ENCODE results near the gene DHX29. TPM values are rescaled to one million over a fixed set of nuclear protein-coding genes. Genes with fewer than 3 reads are reported as not detected.

Gene DHX29
- total RNA-seq, 1 experiment from 2014 or later = 38.7 TPM

GRCh38 chr5:55303238-55303690 lies 4.2 kb downstream of the DHX29 start:
- peak in 1 of 2 experiments; percentile 25 for DNase-seq (ENCODE audit: low read depth in 1 of 2, low spot score in 2 of 2)
- peaks cover 33% of the 10 kb centered on the region for H3K36me3 ChIP-seq
- no peak overlapping the region for H3K4me3 ChIP-seq
- no peak overlapping the region for H3K27ac ChIP-seq
- H3K9me3 ChIP-seq (replicated peaks) = peaks cover 2% of the 10 kb centered on the region; the same call in 1 of the 2 replicates
- H3K4me1 ChIP-seq (replicated peaks) = peaks cover 19% of the 10 kb centered on the region
- no peaks in the 10 kb centered on the region for H3K27me3 ChIP-seq (replicated peaks)

GRCh38 chr5:55300890-55301289 lies 6.6 kb downstream of the DHX29 start:
- Histone ChIP-seq H3K4me3 (no peak overlapping the region), H3K4me1 (replicated peaks) (peaks cover 12% of the 10 kb centered on the region)
- no peak for DNase-seq (ENCODE audit: low read depth in 1 of 2, low spot score in 2 of 2)

DNA sequence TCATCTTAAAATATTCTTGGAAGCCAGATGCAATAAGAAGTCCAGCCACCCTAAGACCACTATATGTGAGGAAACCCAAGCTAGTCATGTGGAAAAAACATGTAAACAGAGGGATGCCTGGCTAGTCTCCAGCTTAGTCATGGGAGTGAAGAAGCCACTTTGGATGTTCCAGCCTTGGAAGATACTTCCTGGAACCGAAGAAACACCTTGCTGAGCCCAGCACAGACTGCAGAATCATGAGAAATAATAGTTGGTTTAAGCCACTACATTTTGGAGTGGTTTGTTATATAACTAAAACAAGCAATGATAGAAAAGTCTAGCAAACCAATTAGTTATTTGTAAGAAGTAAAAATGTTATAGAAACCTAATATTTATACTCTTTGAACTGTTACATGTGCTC lies 12.6 kb downstream of the DHX29 start:
- Histone ChIP-seq H3K36me3 (peaks cover 66% of the 10 kb centered on the region), H3K27me3 (replicated peaks) (no peaks in the 10 kb centered on the region), H3K4me1 (replicated peaks) (no peaks in the 10 kb centered on the region), H3K27ac (no peak overlapping the region), H3K9me3 (replicated peaks) (no peaks in the 10 kb centered on the region), H3K4me3 (no peak overlapping the region)
- no peak for DNase-seq (ENCODE audit: low read depth in 1 of 2, low spot score in 2 of 2)

More at GRCh38 chr5:55300890-55301289, 6.6 kb downstream of the DHX29 start:
- peaks cover 35% of the 10 kb centered on the region for H3K36me3 ChIP-seq
- H3K27ac ChIP-seq = no peak overlapping the region
- H3K9me3 ChIP-seq (replicated peaks) = peaks cover 2% of the 10 kb centered on the region; the same call in 1 of the 2 replicates
- no peaks in the 10 kb centered on the region for H3K27me3 ChIP-seq (replicated peaks)

DNA sequence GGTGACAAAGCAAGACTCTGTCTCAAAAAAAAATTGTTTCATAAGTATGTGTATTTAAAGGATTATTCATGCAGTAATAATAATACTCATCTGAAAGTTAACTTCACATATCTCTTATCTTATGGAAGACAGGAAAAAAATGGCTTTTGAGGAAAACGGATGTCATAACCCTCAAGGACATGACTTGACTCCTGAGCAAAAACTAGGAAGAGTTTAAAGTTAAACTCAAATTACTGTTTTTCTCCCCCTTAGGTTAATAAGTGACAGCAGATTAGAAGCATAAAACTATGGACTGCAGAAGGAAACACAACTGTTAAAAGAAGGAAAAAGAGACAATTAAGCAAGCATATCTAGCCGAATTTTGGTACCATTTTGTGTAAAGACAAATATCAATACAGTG lies 16.5 kb downstream of the DHX29 start:
- peaks cover 77% of the 10 kb centered on the region for H3K36me3 ChIP-seq

GRCh38 chr5:55289808-55290207 lies 17.7 kb downstream of the DHX29 start:
- no peak for DNase-seq (ENCODE audit: low read depth in 1 of 2, low spot score in 2 of 2)
- Histone ChIP-seq H3K27ac (no peak overlapping the region), H3K4me1 (replicated peaks) (no peaks in the 10 kb centered on the region), H3K36me3 (peaks cover 75% of the 10 kb centered on the region), H3K4me3 (no peak overlapping the region), H3K9me3 (replicated peaks) (no peaks in the 10 kb centered on the region), H3K27me3 (replicated peaks) (no peaks in the 10 kb centered on the region)

More for the DNA sequence above, 16.5 kb downstream of the DHX29 start:
- Histone ChIP-seq H3K27ac (no peak overlapping the region), H3K4me3 (no peak overlapping the region), H3K4me1 (replicated peaks) (no peaks in the 10 kb centered on the region), H3K27me3 (replicated peaks) (no peaks in the 10 kb centered on the region), H3K9me3 (replicated peaks) (no peaks in the 10 kb centered on the region)
- DNase-seq (ENCODE audit: low read depth in 1 of 2, low spot score in 2 of 2) = no peak

- Histone ChIP-seq H3K4me3 (no peak overlapping the region), H3K9me3 (replicated peaks) (no peaks in the 10 kb centered on the region), H3K36me3 (peaks cover 72% of the 10 kb centered on the region), H3K27ac (no peak overlapping the region), H3K4me1 (replicated peaks) (no peaks in the 10 kb centered on the region), H3K27me3 (replicated peaks) (no peaks in the 10 kb centered on the region)
- DNase-seq (ENCODE audit: low read depth in 1 of 2, low spot score in 2 of 2) = no peak
Observed at GRCh38 chr5:55286411-55286933, 21.0 kb downstream of the DHX29 start.

- no peaks in the 10 kb centered on the region for H3K27me3 ChIP-seq (replicated peaks)
- no peak for DNase-seq (ENCODE audit: low read depth in 1 of 2, low spot score in 2 of 2)
- peaks cover 80% of the 10 kb centered on the region for H3K36me3 ChIP-seq
- no peak overlapping the region for H3K27ac ChIP-seq
- H3K9me3 ChIP-seq (replicated peaks) = no peaks in the 10 kb centered on the region
- H3K4me3 ChIP-seq = no peak overlapping the region
- H3K4me1 ChIP-seq (replicated peaks) = no peaks in the 10 kb centered on the region; the same call in 1 of the 2 replicates
Observed at GRCh38 chr5:55278778-55279177, 28.7 kb downstream of the DHX29 start.

DNA sequence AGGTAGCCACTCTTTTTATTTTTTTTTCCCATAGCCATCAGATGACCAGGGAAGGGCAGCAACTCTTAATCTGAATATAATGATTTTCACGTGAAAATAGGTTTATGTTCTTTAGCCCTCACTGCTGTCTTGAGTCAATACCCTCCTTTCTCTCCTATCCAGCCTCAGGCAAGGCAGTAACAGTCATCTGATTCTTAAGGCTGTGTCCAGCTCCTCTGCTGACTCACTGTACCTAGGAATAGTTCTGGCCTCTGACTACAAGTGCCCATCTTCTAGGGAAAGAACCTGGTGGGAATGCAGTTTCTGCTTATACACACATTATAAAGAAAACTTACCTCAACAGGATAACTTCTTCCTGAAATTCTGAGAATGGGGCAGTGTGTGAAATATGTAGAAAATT lies 30.7 kb downstream of the DHX29 start:
- H3K9me3 ChIP-seq (replicated peaks) = no peaks in the 10 kb centered on the region
- H3K27me3 ChIP-seq (replicated peaks) = no peaks in the 10 kb centered on the region
- H3K36me3 ChIP-seq = peaks cover 83% of the 10 kb centered on the region
- no peak overlapping the region for H3K27ac ChIP-seq
- H3K4me1 ChIP-seq (replicated peaks) = no peaks in the 10 kb centered on the region; the same call in 1 of the 2 replicates
- no peak for DNase-seq (ENCODE audit: low read depth in 1 of 2, low spot score in 2 of 2)
- no peak overlapping the region for H3K4me3 ChIP-seq

DNA sequence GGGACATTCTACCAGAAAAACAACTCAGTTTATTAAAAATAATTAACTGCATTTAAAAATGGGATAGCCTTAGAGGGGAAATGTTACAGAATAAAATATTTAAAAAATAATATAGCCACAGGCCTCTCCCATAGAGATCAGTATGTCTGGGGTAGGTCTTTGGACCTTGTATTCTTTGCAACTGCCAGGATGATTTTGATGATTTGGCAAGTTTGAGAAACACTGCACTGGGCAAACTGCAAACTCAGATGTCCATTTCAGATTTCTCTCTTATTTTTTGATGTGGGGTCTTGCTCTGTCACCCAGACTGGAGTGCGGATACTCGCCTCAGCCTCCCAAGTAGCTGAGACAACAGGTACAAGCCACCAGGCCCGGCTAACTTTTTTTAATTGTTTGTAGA lies 49.2 kb downstream of the DHX29 start:
- H3K27ac ChIP-seq = no peak overlapping the region

GRCh38 chr5:55254802-55255201 lies 52.7 kb downstream of the DHX29 start:
- no peaks in the 10 kb centered on the region for H3K9me3 ChIP-seq (replicated peaks)
- no peak overlapping the region for H3K27ac ChIP-seq
- DNase-seq (ENCODE audit: low read depth in 1 of 2, low spot score in 2 of 2) = no peak
- H3K4me1 ChIP-seq (replicated peaks) = no peaks in the 10 kb centered on the region
- H3K27me3 ChIP-seq (replicated peaks) = no peaks in the 10 kb centered on the region
- H3K36me3 ChIP-seq = peaks cover 45% of the 10 kb centered on the region
- H3K4me3 ChIP-seq = no peak overlapping the region

More for the DNA sequence above, 49.2 kb downstream of the DHX29 start:
- no peaks in the 10 kb centered on the region for H3K4me1 ChIP-seq (replicated peaks)
- no peaks in the 10 kb centered on the region for H3K9me3 ChIP-seq (replicated peaks)
- H3K36me3 ChIP-seq = peaks cover 73% of the 10 kb centered on the region
- H3K4me3 ChIP-seq = no peak overlapping the region
- no peaks in the 10 kb centered on the region for H3K27me3 ChIP-seq (replicated peaks)
- DNase-seq (ENCODE audit: low read depth in 1 of 2, low spot score in 2 of 2) = no peak

GRCh38 chr5:55250064-55250463 lies 57.4 kb downstream of the DHX29 start:
- no peak overlapping the region for H3K27ac ChIP-seq
- no peak for DNase-seq (ENCODE audit: low read depth in 1 of 2, low spot score in 2 of 2)
- peaks cover 4% of the 10 kb centered on the region for H3K36me3 ChIP-seq
- no peaks in the 10 kb centered on the region for H3K4me1 ChIP-seq (replicated peaks)
- no peaks in the 10 kb centered on the region for H3K27me3 ChIP-seq (replicated peaks)
- no peak overlapping the region for H3K4me3 ChIP-seq
- H3K9me3 ChIP-seq (replicated peaks) = no peaks in the 10 kb centered on the region; the same call in 1 of the 2 replicates

DNA sequence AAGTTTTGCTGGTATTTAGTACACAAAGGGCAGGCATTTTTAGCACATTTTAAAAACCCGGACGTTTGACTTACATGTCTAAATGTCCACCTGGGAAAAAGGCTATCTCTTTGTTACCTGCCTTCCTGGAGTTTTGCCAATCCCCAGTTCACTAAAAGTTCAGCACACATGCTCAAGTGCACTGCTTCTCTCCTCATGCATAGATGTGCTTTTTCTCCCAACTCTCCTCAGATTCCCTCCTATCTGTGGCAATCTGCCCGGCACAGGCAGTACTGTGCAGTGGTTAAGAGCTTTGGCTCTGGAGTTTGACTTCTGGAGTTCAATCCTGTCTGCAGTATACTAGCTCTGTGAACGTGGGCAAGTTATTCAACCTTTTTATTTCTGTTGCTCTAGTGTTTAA lies 65.7 kb downstream of the DHX29 start:
- Histone ChIP-seq H3K27me3 (replicated peaks) (peaks cover 3% of the 10 kb centered on the region), H3K4me3 (no peak overlapping the region), H3K27ac (no peak overlapping the region), H3K4me1 (replicated peaks) (no peaks in the 10 kb centered on the region), H3K9me3 (replicated peaks) (no peaks in the 10 kb centered on the region), H3K36me3 (no peaks in the 10 kb centered on the region)
- no peak for DNase-seq (ENCODE audit: low read depth in 1 of 2, low spot score in 2 of 2)

- Histone ChIP-seq H3K4me1 (replicated peaks) (peaks cover 20% of the 10 kb centered on the region), H3K27me3 (replicated peaks) (peaks cover 3% of the 10 kb centered on the region; the same call in 1 of the 2 replicates), H3K9me3 (replicated peaks) (no peaks in the 10 kb centered on the region), H3K36me3 (no peaks in the 10 kb centered on the region), H3K27ac (no peak overlapping the region), H3K4me3 (no peak overlapping the region)
- DNase-seq (ENCODE audit: low read depth in 1 of 2, low spot score in 2 of 2) = no peak
Observed at GRCh38 chr5:55236800-55237199, 70.7 kb downstream of the DHX29 start.

DNA sequence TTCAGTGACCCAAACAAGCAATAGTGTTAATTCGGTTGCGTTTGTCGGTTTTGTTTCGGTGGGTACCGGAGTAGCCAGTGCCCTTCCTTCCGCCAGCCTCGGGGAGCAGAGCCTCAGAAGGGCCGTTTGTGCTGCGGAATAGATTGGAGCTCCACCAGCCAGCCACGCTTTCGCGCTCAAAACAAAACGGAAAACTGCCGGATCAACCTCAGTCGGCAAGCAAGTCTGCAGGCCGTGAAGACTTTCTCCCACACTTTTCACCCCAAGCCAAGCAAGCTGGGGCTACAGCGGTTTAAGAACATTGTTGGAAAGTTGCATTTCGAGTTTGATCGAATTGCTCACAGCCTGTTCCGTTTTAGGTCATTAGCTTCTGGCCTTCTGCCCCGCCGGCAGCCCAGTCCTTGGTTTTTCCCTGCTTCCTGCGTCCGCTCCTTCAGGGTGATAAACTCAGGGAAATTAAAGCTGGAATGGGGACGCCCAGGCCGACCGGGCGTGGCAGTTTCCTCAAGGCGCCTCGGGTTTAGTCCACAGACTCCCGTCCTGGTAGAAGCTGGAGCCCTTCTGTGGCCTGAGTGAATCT lies 73.3 kb downstream of the DHX29 start:
- Histone ChIP-seq H3K27ac (no peak overlapping the region), H3K9me3 (replicated peaks) (no peaks in the 10 kb centered on the region), H3K27me3 (replicated peaks) (no peaks in the 10 kb centered on the region; the same call in 1 of the 2 replicates), H3K4me1 (replicated peaks) (peaks cover 20% of the 10 kb centered on the region), H3K36me3 (no peaks in the 10 kb centered on the region), H3K4me3 (peak overlapping the region; percentile 49)
- DNase-seq (ENCODE audit: low read depth in 1 of 2, low spot score in 2 of 2) = no peak

All from SJSA1 (cell line).